Upper lobe of left lung (tissue), 4 donors: ENCODE results near the gene CAMK4.

Experiments
- POLR2AphosphoS5 ChIP-seq, 2 donors: sonication (generic); formaldehyde crosslinking; IDR thresholded peaks; one replicate each; pipeline ENCODE4 v1.5.1; 2017; ENCODE audit warnings: antibody characterized with exemption in 2 of 2
- TF ChIP-seq, protein P1 (sequence below), 6 experiments: fragments of 450-650 bp in 4 of 6; fragments of 200-600 bp in 2 of 6; sonication (generic) in 2 of 6; IDR thresholded peaks; one replicate each; pipeline ENCODE4 v1.5.1; 2016 to 2019; ENCODE audit warnings: antibody characterized with exemption in 6 of 6

- TF ChIP-seq, protein P1, sequence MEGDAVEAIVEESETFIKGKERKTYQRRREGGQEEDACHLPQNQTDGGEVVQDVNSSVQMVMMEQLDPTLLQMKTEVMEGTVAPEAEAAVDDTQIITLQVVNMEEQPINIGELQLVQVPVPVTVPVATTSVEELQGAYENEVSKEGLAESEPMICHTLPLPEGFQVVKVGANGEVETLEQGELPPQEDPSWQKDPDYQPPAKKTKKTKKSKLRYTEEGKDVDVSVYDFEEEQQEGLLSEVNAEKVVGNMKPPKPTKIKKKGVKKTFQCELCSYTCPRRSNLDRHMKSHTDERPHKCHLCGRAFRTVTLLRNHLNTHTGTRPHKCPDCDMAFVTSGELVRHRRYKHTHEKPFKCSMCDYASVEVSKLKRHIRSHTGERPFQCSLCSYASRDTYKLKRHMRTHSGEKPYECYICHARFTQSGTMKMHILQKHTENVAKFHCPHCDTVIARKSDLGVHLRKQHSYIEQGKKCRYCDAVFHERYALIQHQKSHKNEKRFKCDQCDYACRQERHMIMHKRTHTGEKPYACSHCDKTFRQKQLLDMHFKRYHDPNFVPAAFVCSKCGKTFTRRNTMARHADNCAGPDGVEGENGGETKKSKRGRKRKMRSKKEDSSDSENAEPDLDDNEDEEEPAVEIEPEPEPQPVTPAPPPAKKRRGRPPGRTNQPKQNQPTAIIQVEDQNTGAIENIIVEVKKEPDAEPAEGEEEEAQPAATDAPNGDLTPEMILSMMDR (IDR thresholded peaks at IDR 0.05): no peak
- TF ChIP-seq POLR2AphosphoS5 (IDR thresholded peaks at IDR 0.05): no peak
Observed at GRCh38 chr5:111262153-111262552, 38.0 kb downstream of the CAMK4 start.
